Liver (tissue), 9 donors: Measurements from ENCODE around the gene MTERF4. TPM values are rescaled to one million over a fixed set of nuclear protein-coding genes. Genes with fewer than 3 reads are reported as not detected.

Experiments used
- DNase-seq: peaks from one replicate; pipeline ENCODE4 v3.0.0-alpha.2; 2017; ENCODE audit warnings: low spot score
- H3K27ac ChIP-seq, 2 donors: one replicate each; pipeline ENCODE4 v1.7.0; 2013; ENCODE audit warnings: inconsistent platforms in 2 of 2, low read length in 2 of 2, control low read depth in 1 of 2, low read depth in 1 of 2, mild to moderate bottlenecking in 1 of 2
- H3K27me3 ChIP-seq, 4 donors: one replicate each; pipeline versions ENCODE4 v1.6.1 to v1.7.0; 2013; ENCODE audit warnings: low read length in 3 of 4, inconsistent platforms in 1 of 4, mild to moderate bottlenecking in 1 of 4, moderate library complexity in 1 of 4; ENCODE audit not compliant: control insufficient read depth in 4 of 4, insufficient read depth in 4 of 4
- H3K36me3 ChIP-seq, 4 donors: one replicate each; pipeline versions ENCODE4 v1.6.1 to v1.7.0; 2013; ENCODE audit warnings: low read length in 3 of 4, mild to moderate bottlenecking in 3 of 4, low read depth in 1 of 4, moderate library complexity in 1 of 4; ENCODE audit not compliant: control insufficient read depth in 4 of 4, insufficient read depth in 3 of 4
- H3K4me1 ChIP-seq, 4 donors: one replicate each; pipeline versions ENCODE4 v1.6.1 to v1.7.0; 2013; ENCODE audit warnings: low read length in 3 of 4, mild to moderate bottlenecking in 3 of 4, moderate library complexity in 1 of 4; ENCODE audit not compliant: control insufficient read depth in 4 of 4, insufficient read depth in 4 of 4
- H3K4me3 ChIP-seq, 3 donors: one replicate each; pipeline versions ENCODE4 v1.6.1 to v1.7.0; 2013; ENCODE audit warnings: low read length in 3 of 3, control low read depth in 1 of 3, low read depth in 1 of 3, mild to moderate bottlenecking in 1 of 3
- H3K9ac ChIP-seq, 2 donors: one replicate each; pipeline ENCODE4 v1.7.0; 2013; ENCODE audit warnings: low read length in 2 of 2, mild to moderate bottlenecking in 2 of 2, moderate library complexity in 2 of 2, control low read depth in 1 of 2, low read depth in 1 of 2
- H3K9me3 ChIP-seq, 4 donors: one replicate each; pipeline versions ENCODE4 v1.6.1 to v1.7.0; 2013; ENCODE audit warnings: low read length in 3 of 4; ENCODE audit not compliant: control insufficient read depth in 4 of 4
- FOXA1 ChIP-seq: IDR thresholded peaks from 2 replicates; pipeline ENCODE4 v1.6.1; 2016; ENCODE audit warnings: antibody characterized with exemption
- FOXA2 ChIP-seq: IDR thresholded peaks from 2 replicates; pipeline ENCODE4 v1.6.1; 2016; ENCODE audit warnings: antibody characterized with exemption
- GABPA ChIP-seq, 2 donors: IDR thresholded peaks in 1 of 2; conservative IDR thresholded peaks in 1 of 2; 2 replicates each; pipeline ENCODE4 v1.6.1; 2016; ENCODE audit warnings: antibody characterized with exemption in 2 of 2, mild to moderate bottlenecking in 1 of 2, moderate library complexity in 1 of 2
- HNF4A ChIP-seq, 2 donors: conservative IDR thresholded peaks; 2 replicates each; pipeline ENCODE4 v1.6.1; 2016; ENCODE audit warnings: antibody characterized with exemption in 2 of 2, mild to moderate bottlenecking in 2 of 2
- HNF4G ChIP-seq: IDR thresholded peaks from 2 replicates; pipeline ENCODE4 v1.6.1; 2016; ENCODE audit warnings: antibody characterized with exemption
- JUND ChIP-seq, 2 donors: IDR thresholded peaks; 2 replicates each; pipeline ENCODE4 v1.6.1; 2016; ENCODE audit warnings: antibody characterized with exemption in 2 of 2
- NR2F2 ChIP-seq: IDR thresholded peaks from 2 replicates; pipeline ENCODE4 v1.6.1; 2016; ENCODE audit warnings: antibody characterized with exemption
- RAD21 ChIP-seq, 2 donors: IDR thresholded peaks; 2 replicates each; pipeline ENCODE4 v1.6.1; 2016; ENCODE audit warnings: antibody characterized with exemption in 2 of 2, mild to moderate bottlenecking in 2 of 2
- RXRA ChIP-seq, 2 donors: IDR thresholded peaks; 2 replicates each; pipeline ENCODE4 v1.6.1; 2017 to 2018; ENCODE audit warnings: antibody characterized with exemption in 2 of 2, mild to moderate bottlenecking in 1 of 2
- SP1 ChIP-seq: IDR thresholded peaks from 2 replicates; pipeline ENCODE4 v1.6.1; 2018; ENCODE audit warnings: antibody characterized with exemption, mild to moderate bottlenecking
- TAF1 ChIP-seq: conservative IDR thresholded peaks from 2 replicates; pipeline ENCODE4 v1.6.1; 2016; ENCODE audit warnings: antibody characterized with exemption, mild to moderate bottlenecking
- YY1 ChIP-seq: IDR thresholded peaks from 2 replicates; pipeline ENCODE4 v1.6.1; 2016; ENCODE audit warnings: antibody characterized with exemption, mild to moderate bottlenecking
- WGBS: extraction: QIAGEN DNeasy Blood & Tissue Kit; methylation state at CpG from one replicate; pipeline ENCODE4 v1.1.7; 2013; 5-methylcytosine and 5-hydroxymethylcytosine counted together
- polyA plus RNA-seq, 2 donors: library from polyadenylated mRNA; stranded (reverse) in 1 of 2; unstranded in 1 of 2; fragments of 200-250 nt in 1 of 2; fragments of >200 nt in 1 of 2; fragmentation: Nextera tagmentation in 1 of 2; extraction: Ambion mirVana in 1 of 2; gene quantifications; one replicate each; pipeline versions ENCODE4 v1.2.1 to v1.2.3, GENCODE V29; 2013 to 2015
- total RNA-seq, 2 donors: library from RNA; depleted of rRNA; stranded (reverse); fragments of >200 nt; gene quantifications; one replicate each; pipeline ENCODE4 v1.2.3, GENCODE V29; 2014
- TF ChIP-seq, protein P1 (sequence below): IDR thresholded peaks from 2 replicates; pipeline ENCODE4 v1.6.1; 2016; ENCODE audit warnings: antibody characterized with exemption
- TF ChIP-seq, protein P2 (sequence below): IDR thresholded peaks from 2 replicates; pipeline ENCODE4 v1.6.1; 2016; ENCODE audit warnings: antibody characterized with exemption
- TF ChIP-seq, protein P3 (sequence below): IDR thresholded peaks from 2 replicates; pipeline ENCODE4 v1.6.1; 2016; ENCODE audit warnings: antibody characterized with exemption, mild to moderate bottlenecking
- TF ChIP-seq, protein P4 (sequence below): fragments of 150-350 bp; IDR thresholded peaks from 2 replicates; pipeline ENCODE4 v1.5.1; 2017; ENCODE audit warnings: improper control_type of control experiment, low read depth, low read length; ENCODE audit not compliant: missing input control
- donor health status: healthy.
- donor health status: healthy.
- donor health status: healthy.
- donor health status: healthy.
- donor health status: healthy.

Gene MTERF4
- total and polyA plus RNA-seq, 4 donors: 13.3 to 36.7 (median 20.3) TPM

DNA sequence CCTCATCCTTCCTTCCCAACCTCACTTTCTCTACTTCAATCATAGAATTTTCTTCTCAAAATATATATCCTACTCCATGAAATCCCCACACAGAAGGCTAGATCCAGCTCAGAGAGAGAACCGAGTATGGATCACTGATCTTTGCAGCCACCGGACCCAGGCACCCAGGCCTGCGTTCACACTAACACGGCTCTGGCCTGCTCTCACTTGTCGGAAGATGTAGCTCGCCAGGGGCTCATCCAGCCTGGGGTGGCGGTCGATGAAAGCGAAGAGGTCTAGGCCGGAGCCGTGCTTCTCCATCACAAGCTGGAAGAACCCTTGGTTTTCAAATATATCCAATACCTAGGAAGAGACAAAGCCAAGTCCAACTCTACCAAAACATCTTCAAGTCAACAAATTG lies 12.7 kb upstream of the MTERF4 start (continued):
- TF ChIP-seq, protein P1, sequence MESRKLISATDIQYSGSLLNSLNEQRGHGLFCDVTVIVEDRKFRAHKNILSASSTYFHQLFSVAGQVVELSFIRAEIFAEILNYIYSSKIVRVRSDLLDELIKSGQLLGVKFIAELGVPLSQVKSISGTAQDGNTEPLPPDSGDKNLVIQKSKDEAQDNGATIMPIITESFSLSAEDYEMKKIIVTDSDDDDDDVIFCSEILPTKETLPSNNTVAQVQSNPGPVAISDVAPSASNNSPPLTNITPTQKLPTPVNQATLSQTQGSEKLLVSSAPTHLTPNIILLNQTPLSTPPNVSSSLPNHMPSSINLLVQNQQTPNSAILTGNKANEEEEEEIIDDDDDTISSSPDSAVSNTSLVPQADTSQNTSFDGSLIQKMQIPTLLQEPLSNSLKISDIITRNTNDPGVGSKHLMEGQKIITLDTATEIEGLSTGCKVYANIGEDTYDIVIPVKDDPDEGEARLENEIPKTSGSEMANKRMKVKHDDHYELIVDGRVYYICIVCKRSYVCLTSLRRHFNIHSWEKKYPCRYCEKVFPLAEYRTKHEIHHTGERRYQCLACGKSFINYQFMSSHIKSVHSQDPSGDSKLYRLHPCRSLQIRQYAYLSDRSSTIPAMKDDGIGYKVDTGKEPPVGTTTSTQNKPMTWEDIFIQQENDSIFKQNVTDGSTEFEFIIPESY: no peak
- no peak for TF ChIP-seq RAD21 (IDR thresholded peaks at IDR 0.05)
- TF ChIP-seq, protein P2, sequence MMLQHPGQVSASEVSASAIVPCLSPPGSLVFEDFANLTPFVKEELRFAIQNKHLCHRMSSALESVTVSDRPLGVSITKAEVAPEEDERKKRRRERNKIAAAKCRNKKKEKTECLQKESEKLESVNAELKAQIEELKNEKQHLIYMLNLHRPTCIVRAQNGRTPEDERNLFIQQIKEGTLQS: no peak

DNA sequence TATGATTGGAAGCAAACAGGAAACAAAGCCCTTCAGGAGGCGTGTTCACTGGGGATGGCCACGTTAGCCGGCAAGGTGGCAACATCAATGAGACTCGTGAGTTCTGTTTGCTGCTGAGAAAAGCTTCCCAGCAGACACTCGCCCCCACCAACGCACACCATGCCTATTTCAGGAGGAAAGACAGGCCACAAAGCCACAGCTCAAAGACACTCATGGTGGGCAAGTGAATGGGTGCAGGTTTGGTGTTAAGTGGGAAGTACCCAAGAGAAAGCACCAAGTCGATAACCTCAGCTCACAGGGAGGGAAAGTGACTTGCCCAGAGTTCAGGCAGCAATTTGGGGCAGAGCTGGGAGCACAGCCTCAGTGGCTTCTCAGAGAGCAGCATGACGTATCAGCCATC lies 10.5 kb upstream of the MTERF4 start:
- WGBS: 86% methylated on average over 8 of the region's 8 CpGs
- H3K4me3 ChIP-seq: no peak overlapping the region
- no peak for DNase-seq

DNA sequence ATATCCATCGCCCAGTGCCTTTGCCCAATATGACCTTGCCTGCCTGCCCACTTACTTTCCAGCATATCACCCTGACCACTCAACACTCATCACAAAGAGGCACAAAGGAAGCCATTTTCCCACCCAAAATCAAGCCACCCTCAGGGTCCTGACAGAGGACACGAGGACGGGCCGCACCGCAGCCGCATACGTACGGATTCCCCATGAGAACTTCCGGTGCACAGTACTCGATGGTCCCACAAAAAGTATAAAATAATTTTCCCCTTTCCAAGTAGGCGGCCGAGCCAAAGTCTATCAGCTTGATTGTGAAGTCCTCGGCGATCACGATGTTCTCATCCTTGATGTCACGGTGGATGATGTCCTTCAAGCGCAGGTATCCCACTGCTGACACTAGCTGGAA lies 10.0 kb upstream of the MTERF4 start:
- DNase-seq: no peak
- Histone ChIP-seq H3K9ac (no peak overlapping the region), H3K9me3 (no peaks in the 10 kb centered on the region), H3K27ac (no peak overlapping the region), H3K36me3 (peaks cover 0 to 3% (median 0%) of the 10 kb centered on the region in 4 donors), H3K27me3 (no peaks in the 10 kb centered on the region), H3K4me3 (no peak overlapping the region), H3K4me1 (no peaks in the 10 kb centered on the region)
- 93% methylated on average over 17 of the region's 17 CpGs for WGBS
- TF ChIP-seq, protein P3, sequence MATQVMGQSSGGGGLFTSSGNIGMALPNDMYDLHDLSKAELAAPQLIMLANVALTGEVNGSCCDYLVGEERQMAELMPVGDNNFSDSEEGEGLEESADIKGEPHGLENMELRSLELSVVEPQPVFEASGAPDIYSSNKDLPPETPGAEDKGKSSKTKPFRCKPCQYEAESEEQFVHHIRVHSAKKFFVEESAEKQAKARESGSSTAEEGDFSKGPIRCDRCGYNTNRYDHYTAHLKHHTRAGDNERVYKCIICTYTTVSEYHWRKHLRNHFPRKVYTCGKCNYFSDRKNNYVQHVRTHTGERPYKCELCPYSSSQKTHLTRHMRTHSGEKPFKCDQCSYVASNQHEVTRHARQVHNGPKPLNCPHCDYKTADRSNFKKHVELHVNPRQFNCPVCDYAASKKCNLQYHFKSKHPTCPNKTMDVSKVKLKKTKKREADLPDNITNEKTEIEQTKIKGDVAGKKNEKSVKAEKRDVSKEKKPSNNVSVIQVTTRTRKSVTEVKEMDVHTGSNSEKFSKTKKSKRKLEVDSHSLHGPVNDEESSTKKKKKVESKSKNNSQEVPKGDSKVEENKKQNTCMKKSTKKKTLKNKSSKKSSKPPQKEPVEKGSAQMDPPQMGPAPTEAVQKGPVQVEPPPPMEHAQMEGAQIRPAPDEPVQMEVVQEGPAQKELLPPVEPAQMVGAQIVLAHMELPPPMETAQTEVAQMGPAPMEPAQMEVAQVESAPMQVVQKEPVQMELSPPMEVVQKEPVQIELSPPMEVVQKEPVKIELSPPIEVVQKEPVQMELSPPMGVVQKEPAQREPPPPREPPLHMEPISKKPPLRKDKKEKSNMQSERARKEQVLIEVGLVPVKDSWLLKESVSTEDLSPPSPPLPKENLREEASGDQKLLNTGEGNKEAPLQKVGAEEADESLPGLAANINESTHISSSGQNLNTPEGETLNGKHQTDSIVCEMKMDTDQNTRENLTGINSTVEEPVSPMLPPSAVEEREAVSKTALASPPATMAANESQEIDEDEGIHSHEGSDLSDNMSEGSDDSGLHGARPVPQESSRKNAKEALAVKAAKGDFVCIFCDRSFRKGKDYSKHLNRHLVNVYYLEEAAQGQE: no peak
- TF ChIP-seq YY1 (no peak), JUND (IDR thresholded peaks at IDR 0.05) (no peak)

More for the DNA sequence above, 10.5 kb upstream of the MTERF4 start:
- H3K36me3 ChIP-seq: peaks cover 0 to 3% (median 0%) of the 10 kb centered on the region in 4 donors
- TF ChIP-seq SP1 (no peak), HNF4A (conservative IDR thresholded peaks at IDR 0.05) (no peak)
- TF ChIP-seq, protein P2: no peak
- H3K27me3 ChIP-seq: no peaks in the 10 kb centered on the region
- H3K27ac ChIP-seq: no peak overlapping the region
- H3K4me1 ChIP-seq: no peaks in the 10 kb centered on the region
- H3K9me3 ChIP-seq: no peaks in the 10 kb centered on the region
- no peak overlapping the region for H3K9ac ChIP-seq

DNA sequence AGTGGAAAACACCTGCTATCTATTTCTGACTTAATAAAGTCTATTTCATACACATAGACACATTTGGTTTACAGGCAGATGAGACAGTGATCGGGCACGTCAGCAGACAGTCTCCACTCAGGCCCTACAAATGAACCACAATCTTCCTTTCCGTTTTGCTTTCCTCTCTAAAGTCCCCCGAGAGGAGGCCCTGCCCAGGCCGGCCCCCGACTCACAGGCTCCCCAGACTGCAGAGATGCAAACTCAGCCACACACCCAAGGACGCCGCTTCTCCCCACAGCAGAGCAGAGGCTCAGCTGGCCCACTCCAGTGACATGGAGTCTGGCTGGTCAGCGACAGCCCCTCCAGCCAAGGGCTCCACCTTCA lies 9.3 kb upstream of the MTERF4 start:
- no peak overlapping the region for H3K27ac ChIP-seq
- no peaks in the 10 kb centered on the region for H3K27me3 ChIP-seq
- no peak overlapping the region for H3K9ac ChIP-seq
- no peak for DNase-seq
- peaks cover 0 to 3% (median 0%) of the 10 kb centered on the region in 4 donors for H3K36me3 ChIP-seq
- TF ChIP-seq SP1: no peak
- TF ChIP-seq JUND (IDR thresholded peaks at IDR 0.05): no peak
- TF ChIP-seq GABPA (IDR thresholded peaks at IDR 0.05 in 1 of 2, conservative IDR thresholded peaks at IDR 0.05 in 1 of 2): no peak
- TF ChIP-seq, protein P2: no peak
- no peak for TF ChIP-seq FOXA1
- TF ChIP-seq TAF1: no peak
- TF ChIP-seq HNF4G: no peak
- TF ChIP-seq NR2F2: no peak
- TF ChIP-seq HNF4A (conservative IDR thresholded peaks at IDR 0.05): no peak
- no peak for TF ChIP-seq RXRA (IDR thresholded peaks at IDR 0.05)
- no peak for TF ChIP-seq FOXA2
- no peak for TF ChIP-seq RAD21 (IDR thresholded peaks at IDR 0.05)
- TF ChIP-seq YY1: no peak
- TF ChIP-seq, protein P4, sequence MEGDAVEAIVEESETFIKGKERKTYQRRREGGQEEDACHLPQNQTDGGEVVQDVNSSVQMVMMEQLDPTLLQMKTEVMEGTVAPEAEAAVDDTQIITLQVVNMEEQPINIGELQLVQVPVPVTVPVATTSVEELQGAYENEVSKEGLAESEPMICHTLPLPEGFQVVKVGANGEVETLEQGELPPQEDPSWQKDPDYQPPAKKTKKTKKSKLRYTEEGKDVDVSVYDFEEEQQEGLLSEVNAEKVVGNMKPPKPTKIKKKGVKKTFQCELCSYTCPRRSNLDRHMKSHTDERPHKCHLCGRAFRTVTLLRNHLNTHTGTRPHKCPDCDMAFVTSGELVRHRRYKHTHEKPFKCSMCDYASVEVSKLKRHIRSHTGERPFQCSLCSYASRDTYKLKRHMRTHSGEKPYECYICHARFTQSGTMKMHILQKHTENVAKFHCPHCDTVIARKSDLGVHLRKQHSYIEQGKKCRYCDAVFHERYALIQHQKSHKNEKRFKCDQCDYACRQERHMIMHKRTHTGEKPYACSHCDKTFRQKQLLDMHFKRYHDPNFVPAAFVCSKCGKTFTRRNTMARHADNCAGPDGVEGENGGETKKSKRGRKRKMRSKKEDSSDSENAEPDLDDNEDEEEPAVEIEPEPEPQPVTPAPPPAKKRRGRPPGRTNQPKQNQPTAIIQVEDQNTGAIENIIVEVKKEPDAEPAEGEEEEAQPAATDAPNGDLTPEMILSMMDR: no peak
- no peaks in the 10 kb centered on the region for H3K9me3 ChIP-seq
- H3K4me3 ChIP-seq: no peak overlapping the region
- no peaks in the 10 kb centered on the region for H3K4me1 ChIP-seq
- WGBS: 92% methylated on average over 9 of the region's 9 CpGs
